GM19099 (cell line): ENCODE results near the gene ANP32E.

Source experiments
- POLR2A ChIP-seq: IDR thresholded peaks from 3 replicates; pipeline ENCODE4 v1.6.1; 2011; ENCODE audit warnings: low read depth; ENCODE audit not compliant: insufficient read length; ENCODE audit errors: extremely low read depth

Gene ANP32E

DNA sequence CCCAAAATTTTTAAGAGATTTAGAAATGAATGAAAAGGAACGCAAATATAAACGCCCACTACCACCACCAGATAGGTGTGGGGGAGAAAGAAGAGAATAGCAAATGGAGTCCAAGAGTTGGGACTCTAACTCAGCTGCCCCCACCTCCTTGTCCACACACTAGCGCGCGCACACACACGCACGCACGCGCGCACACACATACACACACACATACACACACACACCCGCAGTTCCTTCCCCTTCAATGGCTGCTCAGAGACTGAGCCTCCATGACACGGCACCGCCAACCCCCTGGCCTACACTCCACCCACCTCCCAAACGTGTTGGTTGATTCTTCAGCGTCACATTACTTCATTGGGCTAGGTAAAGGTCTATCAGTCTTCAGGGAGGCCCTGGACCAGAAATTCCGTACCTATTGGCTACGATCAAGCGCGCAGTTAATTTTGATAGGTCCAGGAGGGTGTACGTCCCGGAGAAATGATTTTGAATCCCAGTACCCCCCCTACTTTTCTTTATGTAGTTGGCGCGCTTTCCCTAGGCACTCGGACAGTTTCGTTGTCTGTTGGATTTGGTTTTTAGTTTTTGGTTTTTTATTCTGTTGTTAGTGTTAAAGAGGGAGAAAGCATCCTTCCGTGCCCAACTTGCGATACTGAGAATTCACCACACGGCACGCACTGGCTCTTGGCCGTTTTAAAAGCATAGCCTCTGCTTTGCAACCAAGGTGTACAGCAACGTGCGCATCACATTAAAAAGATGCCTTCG lies at the start of gene ANP32E:
Gene ANP32E (minus strand): TSS at position 261 of the 762 bp plus-strand sequence. CDS start 326 bp downstream, outside the sequence.
- peak; percentile 98 for TF ChIP-seq POLR2A

DNA sequence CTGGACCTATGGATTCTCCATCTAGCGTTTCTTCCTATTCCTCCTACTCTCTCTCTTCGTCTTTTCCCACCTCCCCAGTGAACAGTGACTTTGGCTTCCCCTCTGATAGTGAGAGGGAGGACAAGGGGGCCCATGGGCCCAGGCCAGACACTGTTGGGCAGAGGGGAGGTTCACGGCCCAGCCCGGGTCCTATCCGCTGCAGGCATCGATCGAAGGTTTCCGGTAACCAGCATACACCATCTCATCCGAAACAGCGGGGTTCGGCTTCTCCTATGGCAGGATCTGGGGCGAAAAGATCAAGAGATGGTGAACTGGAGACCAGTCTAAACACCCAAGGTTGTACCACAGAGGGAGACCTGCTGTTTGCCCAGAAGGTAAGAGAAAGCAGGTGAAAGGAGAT lies 47.3 kb upstream of the ANP32E start:
- TF ChIP-seq POLR2A: no peak

DNA sequence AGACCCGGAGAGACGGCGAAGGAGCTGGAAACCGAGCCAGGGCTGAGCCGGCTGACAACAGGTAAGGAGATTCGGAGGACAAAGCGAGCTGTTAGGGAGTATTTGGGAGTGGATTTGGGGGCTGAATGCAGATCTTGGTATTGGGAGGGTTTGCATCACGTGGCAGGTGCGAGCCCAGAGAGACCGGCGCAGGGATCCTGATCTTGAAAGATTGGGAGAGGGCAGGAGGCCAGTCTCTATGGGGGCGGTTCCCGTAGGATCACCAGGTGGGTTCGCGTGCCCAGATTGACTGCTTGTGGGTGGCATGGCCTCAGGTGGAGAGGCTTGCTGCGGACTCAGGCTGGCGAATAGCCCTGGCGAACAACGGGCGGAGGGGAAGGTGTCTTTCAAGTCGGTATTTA lies 46.6 kb upstream of the ANP32E start:
- no peak for TF ChIP-seq POLR2A

DNA sequence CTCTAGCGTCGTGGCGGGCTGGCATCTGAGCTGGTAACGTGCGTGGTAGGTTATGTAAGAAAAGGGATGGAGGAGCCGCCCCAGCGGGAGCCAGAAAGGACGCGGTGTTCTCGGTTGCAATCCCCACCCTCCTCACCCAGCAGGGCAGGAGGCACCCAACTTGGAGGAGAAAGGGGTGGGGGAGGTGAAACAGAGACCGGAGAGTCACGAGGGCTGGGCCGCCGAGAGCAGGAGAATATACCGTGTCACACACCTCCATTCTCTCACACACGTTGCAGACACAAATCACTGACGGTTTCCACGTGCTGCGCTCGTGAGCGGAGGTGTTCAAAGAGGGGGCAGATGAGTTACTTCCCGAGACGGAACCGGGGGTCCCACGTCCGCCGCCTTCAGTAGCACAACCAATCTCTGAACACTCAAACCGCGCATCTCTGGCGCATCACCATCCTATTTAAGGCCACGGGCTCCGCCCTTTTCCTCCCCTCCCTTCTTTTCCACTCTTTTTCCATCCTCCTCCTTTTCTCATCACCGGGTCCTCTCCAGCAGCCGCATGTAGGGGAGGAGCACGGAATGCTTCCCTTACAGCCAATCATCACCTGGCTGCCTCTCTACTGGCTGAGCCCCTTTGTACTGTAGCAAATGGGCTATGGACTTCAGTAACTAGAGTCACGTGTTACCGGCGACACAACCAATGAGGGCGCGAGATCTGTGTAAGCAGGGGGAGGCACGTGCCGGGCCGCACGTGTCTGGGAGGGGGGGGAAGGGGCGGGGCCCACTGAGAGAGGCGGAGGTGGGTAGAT lies 46.0 kb upstream of the ANP32E start, which contains the start of gene CIART:
Gene CIART (plus strand): TSS at position 797 of the 800 bp plus-strand sequence. CDS start 714 bp downstream, outside the sequence.
- no peak for TF ChIP-seq POLR2A

DNA sequence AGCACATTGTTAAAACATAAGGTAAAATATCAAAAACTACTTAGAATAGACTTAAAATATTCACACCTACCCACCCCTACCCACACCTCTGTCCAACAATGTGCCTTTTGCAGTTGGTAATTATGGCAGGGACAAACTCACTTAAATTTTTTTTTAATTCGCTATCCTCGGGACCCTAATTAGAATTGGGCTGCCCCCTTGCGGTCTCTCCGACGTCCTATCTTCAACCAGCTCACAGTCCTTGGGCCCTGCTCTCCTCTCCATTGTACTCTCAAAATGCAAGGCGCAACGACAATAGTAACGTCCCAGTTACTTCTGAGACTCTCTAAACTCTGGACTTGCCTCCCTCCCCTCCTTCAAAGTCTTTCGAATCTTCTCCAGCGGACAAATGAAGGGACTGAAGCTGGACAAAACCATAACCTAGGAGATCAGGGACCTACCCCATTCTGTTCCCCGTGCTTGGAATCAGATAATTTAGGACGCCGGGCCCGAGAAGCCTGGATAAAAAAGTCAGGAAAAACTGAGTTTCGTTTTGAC lies 45.4 kb upstream of the ANP32E start:
- TF ChIP-seq POLR2A: no peak

DNA sequence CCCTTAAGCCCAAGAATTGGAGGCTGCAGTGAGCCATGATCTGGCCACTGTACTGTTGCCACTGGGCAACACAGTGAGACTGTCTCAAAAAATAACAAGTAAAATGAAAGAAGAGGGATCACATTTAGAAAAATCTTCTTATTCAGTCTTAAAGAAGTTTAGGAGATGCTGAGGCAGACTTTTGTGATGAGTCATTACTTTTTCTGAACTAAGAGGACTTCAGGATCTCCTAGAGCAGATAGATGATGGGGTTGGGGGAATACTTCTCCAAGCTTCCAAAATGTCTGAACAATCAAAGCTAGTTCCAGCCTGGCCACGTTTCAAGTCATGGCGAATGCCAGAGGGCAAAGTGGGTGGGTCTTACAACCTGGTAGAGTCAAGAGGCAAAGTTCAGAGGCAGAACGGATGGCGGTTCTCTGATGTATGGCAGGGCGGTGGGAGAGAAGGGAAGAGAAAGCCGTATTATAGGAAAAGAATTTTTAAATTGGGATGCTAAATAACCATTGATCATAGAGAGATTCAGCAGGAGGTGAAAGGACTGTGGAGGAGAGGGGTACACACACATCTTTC lies 44.3 kb upstream of the ANP32E start:
- TF ChIP-seq POLR2A: no peak

DNA sequence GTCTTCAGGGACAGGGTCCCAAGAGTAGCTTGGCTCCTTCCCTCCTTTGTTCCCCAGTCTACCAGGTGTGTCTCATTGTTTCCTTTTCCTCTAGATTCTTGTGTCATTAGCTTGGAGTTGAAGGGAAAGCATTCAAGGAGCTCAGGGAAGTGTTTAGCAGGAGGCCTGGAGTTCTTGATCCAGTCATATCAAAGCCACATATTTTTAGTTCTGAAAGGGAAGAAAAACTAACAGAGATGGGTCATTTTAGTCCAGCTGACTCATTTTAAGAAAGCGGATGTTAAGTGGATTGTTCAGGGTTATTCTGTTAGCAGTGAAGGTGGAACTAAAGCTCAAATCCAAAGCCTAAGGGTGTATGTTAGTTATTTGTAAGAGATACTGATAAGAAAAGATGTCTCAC lies 37.4 kb upstream of the ANP32E start:
- no peak for TF ChIP-seq POLR2A

DNA sequence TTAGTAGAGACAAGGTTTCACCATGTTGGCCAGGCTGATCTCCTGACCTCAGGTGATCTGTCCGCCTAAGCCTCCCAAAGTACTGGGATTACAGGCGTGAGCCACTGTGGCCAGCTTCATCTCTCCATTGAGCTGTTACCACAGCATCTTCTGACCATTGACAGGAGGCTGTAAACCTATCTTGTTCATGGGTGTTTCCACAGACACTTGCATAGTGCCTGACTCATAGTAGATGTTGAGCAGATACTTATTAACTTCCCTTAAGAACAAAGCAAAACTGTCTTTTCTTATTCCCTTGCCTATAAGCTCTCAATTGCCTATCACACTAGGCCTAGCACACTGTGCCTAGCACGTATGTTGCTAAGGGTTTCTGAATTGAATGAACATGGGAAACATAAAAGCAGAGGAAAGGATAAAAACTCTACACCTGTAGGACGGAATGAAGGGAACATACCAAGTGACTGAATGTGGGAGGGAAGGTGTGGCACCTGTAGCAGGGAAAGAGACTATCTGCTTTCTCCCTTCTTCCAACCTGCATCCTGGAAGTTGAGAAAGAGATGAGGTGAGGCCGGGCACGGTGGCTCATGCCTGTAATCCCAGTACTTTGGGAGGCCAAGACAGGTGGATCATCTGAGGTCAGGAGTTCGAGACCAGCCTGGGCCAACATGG lies 35.5 kb upstream of the ANP32E start:
- no peak for TF ChIP-seq POLR2A

DNA sequence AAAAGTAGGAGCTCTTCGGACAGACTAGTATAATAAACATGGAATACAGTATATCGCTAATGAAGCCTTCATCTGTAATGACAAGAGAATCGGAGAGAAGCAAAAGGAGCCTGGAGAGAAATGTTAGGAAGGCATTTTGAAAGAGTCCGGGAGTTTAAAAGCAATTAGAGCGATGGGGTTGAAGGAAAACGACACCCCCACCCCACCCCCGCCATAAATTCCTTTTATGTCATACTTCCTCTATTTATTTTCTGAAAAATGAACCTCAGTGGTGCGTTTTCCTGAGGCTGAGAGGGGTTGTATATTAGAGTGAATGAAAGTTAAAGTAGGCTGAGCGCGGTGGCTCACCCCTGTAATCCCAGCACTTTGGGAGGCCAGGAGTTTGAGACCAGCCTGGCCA lies 33.5 kb upstream of the ANP32E start:
- TF ChIP-seq POLR2A: no peak

DNA sequence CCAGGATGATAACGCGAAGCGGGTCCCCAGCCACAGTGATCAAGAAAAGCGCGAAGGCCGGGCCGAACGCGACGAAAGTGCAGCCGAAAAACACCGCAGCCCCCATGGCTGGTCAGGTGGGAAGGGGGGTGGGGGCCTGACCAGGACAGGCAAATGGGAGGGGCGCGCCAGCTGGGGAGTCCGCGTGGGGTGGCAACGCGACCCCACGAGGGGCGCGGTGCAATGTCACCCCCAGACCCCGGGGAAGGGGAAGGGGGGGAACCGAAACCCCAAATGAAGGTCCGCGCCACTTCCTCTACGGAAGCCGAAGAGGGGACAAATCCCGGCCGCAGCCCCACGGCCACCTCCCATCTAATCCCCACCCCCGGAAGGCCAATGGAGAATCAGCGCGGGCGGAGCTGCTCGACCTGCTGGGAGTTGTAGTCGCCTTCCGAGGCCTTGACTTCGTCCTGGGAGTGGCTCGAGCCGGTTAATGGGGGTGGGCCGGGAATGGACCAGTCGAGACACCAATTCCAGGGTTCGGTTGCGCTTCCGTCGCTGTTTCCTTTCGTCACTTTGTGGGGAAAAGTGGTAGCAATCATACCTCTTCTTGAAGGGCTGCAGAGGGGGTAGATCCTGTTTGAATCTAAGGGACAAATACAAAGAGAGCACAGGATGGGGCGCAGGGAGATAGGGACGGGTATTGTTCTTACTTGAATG lies 32.9 kb upstream of the ANP32E start, which contains the start of gene APH1A:
Gene APH1A (minus strand): TSS at position 312 of the 699 bp plus-strand sequence. CDS start 206 bp downstream, at position 106.
- TF ChIP-seq POLR2A: peak; percentile 57

DNA sequence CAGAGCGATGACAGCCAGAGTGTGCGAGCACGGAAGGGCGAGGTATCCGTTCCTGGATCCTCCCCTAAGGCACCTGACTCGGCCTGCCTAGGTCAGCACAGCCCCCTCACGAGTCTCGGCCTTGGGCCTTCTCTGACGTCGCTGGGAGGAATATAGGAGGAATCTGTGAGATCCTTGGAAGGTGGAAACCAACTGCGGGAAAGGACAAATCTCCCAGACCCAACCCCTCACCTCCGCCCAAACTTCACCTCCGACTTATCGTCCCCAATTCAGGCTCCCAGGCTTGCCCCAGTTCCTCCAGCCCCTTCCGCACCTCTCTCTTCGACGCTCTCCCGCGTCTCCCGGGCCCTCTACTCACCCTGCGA lies 32.4 kb upstream of the ANP32E start:
- no peak for TF ChIP-seq POLR2A

DNA sequence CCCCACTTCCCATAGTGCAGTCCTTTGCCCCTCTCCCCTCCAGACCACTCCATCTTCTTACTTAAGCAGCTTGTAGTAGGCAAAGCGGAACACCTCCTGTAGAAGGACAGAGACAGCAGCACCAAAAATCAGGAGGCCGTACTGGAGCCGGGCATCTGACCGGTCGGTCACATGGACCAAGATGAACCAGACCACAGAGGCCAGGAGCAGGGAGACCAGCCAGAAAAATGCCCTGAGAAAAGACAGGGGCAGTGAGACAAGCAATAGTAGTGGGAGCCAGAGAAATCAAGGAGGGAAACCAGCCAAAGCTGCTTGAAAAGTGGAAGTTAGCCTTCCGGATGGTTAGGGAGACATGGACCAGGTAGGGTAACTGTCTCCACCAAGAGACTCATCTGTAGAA lies 32.0 kb upstream of the ANP32E start:
- TF ChIP-seq POLR2A: no peak

DNA sequence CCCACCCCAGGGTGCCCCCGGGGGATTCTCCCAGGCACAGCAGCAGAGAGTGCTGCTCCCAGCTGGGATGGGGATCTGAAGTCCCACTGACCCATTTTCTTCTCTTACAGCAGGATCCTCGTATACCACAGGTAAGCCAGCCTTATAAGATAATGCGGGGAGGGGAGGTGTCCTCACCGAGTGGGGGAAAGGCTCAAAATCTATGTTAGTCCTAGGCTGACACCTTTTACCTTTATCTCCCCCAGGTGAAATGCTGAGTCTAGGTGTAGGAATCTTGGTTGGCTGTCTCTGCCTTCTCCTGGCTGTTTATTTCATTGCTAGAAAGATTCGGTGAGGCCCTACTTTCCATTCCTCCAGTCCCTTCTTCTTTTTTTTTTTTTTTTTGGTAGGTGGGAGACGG lies 27.6 kb upstream of the ANP32E start:
- TF ChIP-seq POLR2A: no peak

DNA sequence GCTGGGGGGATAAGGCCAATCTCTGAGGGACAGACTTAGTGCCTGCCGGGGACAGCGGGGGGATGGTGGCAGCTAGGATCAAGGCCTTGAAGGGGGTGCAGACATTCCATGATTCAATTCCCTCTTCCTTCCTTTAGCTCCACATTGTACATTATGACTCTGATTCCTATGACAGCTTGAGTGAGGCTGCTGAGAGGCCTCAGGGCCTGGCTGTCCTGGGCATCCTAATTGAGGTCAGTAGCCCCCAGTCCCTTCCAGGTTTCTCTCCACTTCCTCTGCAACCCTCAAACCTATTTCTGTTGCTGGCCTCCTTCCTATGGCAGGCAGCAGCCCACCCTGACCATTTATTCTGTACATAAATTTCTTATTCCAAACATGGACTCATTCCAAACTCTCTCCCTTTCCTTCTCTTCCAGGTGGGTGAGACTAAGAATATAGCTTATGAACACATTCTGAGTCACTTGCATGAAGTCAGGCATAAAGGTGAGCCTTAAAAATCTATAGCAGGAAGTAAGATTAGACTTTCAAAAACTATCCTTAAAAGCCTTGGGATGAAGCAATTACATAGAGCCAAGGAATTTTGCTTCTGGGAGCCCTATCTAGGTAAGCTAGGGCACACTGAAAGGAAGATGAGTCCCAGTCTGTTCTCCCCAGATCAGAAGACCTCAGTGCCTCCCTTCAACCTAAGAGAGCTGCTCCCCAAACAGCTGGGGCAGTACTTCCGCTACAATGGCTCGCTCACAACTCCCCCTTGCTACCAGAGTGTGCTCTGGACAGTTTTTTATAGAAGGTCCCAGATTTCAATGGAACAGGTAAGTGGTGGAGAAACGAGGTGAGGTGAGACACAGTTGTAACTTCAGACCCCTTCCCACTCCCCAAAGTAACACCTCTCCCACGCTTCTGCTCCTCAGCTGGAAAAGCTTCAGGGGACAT lies 26.7 kb upstream of the ANP32E start:
- TF ChIP-seq POLR2A: peak; percentile 13

DNA sequence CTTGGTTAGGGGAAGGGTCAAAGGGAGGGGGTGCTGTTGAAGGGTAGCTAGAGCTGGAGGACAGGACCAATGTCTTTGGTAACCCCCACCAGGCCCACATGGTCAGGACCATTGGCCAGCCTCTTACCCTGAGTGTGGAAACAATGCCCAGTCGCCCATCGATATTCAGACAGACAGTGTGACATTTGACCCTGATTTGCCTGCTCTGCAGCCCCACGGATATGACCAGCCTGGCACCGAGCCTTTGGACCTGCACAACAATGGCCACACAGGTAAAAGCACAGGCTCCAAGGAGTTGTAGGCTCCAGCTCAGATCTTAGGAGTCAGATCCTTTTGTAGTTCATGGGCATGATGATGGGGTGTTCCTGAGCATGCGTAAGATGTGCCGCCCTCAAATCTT lies 25.5 kb upstream of the ANP32E start:
- TF ChIP-seq POLR2A: no peak
